Activated CD4-positive, alpha-beta memory T cell treated with anti-CD3 and anti-CD28 coated beads, Interleukin-2, amount 10 ng/mL, durations not matched to agents 7 days and 5 days (primary cell): ENCODE results near the gene ADAMTS9. TPM values are rescaled to one million over a fixed set of nuclear protein-coding genes. Genes with fewer than 3 reads are reported as not detected.

Experiments used
- CTCF ChIA-PET: fragments of 350-600 bp; sonication (Branson Sonifier 250); formaldehyde crosslinking; loops from one replicate; lab custom pipeline; 2021; ENCODE audit warnings: antibody characterized with exemption, inconsistent platforms; lab: Charles Lee
- POLR2A ChIA-PET: fragments of 350-600 bp; sonication (Branson Sonifier 250); formaldehyde crosslinking; loops from one replicate; lab custom pipeline; 2021; ENCODE audit warnings: antibody characterized with exemption; lab: Charles Lee
- DNase-seq: peaks from one replicate; pipeline ENCODE4 v3.0.0-alpha.2; 2020
- H3K27ac Mint-ChIP-seq: one replicate; pipeline ENCODE4 v1.8.0; 2021; ENCODE audit warnings: mild to moderate bottlenecking, mixed read lengths
- H3K27me3 Mint-ChIP-seq: one replicate; pipeline ENCODE4 v1.8.0; 2021; ENCODE audit warnings: mixed read lengths
- H3K36me3 Mint-ChIP-seq: one replicate; pipeline ENCODE4 v1.8.0; 2021; ENCODE audit warnings: low read depth, mixed read lengths
- H3K4me1 Mint-ChIP-seq: one replicate; pipeline ENCODE4 v1.8.0; 2021; ENCODE audit warnings: mixed read lengths
- H3K4me3 Mint-ChIP-seq: one replicate; pipeline ENCODE4 v1.8.0; 2021; ENCODE audit warnings: mild to moderate bottlenecking, mixed read lengths
- H3K9me3 Mint-ChIP-seq: one replicate; pipeline ENCODE4 v1.8.0; 2021; ENCODE audit warnings: mixed read lengths
- total RNA-seq, 2 experiments: library from RNA; stranded (reverse); gene quantifications; one replicate each; pipeline ENCODE4 v1.2.3, GENCODE V29; 2021

The ADAMTS9 gene
- total RNA-seq, 2 experiments from 2014 or later = not detected

DNA sequence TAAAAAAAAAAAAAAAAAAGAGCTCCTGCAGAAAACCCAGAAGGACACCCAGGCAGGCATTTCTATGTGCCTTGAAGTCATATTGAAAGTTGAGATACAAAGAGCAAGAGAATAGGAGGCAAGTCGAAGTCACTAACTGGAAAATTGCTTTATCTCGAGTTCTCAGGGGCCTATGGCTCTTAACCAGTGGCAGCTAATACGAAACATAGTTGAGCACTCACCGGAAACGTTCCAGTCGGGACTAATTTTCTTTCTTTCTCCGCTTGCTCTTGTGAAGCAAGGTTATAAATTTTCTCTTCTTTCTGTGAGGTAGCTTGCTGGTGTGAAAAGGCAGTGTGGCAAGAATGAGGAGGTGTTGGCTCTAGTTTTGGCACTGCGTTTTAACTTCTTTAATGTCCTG lies 181.5 kb downstream of the ADAMTS9 start:
- Mint-ChIP-seq H3K36me3 (no peaks in the 10 kb centered on the region), H3K4me3 (no peak overlapping the region), H3K27me3 (peaks cover 5% of the 10 kb centered on the region), H3K4me1 (peaks cover 5% of the 10 kb centered on the region), H3K9me3 (no peaks in the 10 kb centered on the region), H3K27ac (no peak overlapping the region)
- CTCF ChIA-PET = interaction anchor here (0.5 kb wide), 1 partner anchor 9 kb away, joined by 3 read pairs; no protein-coding TSS in a partner anchor
- no peak for DNase-seq
- POLR2A ChIA-PET = no interaction called here

GRCh38 chr3:64505419-64505818 lies 182.4 kb downstream of the ADAMTS9 start:
- POLR2A ChIA-PET = no interaction called here
- peaks cover 5% of the 10 kb centered on the region for H3K4me1 Mint-ChIP-seq
- no peaks in the 10 kb centered on the region for H3K9me3 Mint-ChIP-seq
- no peak for DNase-seq
- H3K27ac Mint-ChIP-seq = no peak overlapping the region
- H3K36me3 Mint-ChIP-seq = no peaks in the 10 kb centered on the region
- H3K4me3 Mint-ChIP-seq = no peak overlapping the region
- CTCF ChIA-PET = interaction anchor here (0.5 kb wide), 1 partner anchor 8 kb away, joined by 3 read pairs; no protein-coding TSS in a partner anchor
- peaks cover 5% of the 10 kb centered on the region for H3K27me3 Mint-ChIP-seq

GRCh38 chr3:64502284-64502683 lies 185.5 kb downstream of the ADAMTS9 start:
- H3K4me1 Mint-ChIP-seq = peaks cover 5% of the 10 kb centered on the region
- no peak overlapping the region for H3K4me3 Mint-ChIP-seq
- POLR2A ChIA-PET = no interaction called here
- no peaks in the 10 kb centered on the region for H3K9me3 Mint-ChIP-seq
- peaks cover 5% of the 10 kb centered on the region for H3K27me3 Mint-ChIP-seq
- DNase-seq = no peak
- H3K36me3 Mint-ChIP-seq = no peaks in the 10 kb centered on the region
- no peak overlapping the region for H3K27ac Mint-ChIP-seq
- CTCF ChIA-PET = no interaction called here

- peaks cover 5% of the 10 kb centered on the region for H3K4me1 Mint-ChIP-seq
- no peaks in the 10 kb centered on the region for H3K9me3 Mint-ChIP-seq
- no peaks in the 10 kb centered on the region for H3K36me3 Mint-ChIP-seq
- H3K27me3 Mint-ChIP-seq = peaks cover 5% of the 10 kb centered on the region
- H3K27ac Mint-ChIP-seq = no peak overlapping the region
- ChIA-PET POLR2A (interaction anchor here (0.5 kb wide), 1 partner anchor 412 kb away, joined by 3 read pairs; no protein-coding TSS in a partner anchor), CTCF (interaction anchor here (1.0 kb wide), 1 partner anchor 14 kb away, joined by 3 read pairs; no protein-coding TSS in a partner anchor)
- no peak for DNase-seq
- no peak overlapping the region for H3K4me3 Mint-ChIP-seq
These were observed 186.4 kb downstream of the ADAMTS9 start for GRCh38 chr3:64501298-64501906.

DNA sequence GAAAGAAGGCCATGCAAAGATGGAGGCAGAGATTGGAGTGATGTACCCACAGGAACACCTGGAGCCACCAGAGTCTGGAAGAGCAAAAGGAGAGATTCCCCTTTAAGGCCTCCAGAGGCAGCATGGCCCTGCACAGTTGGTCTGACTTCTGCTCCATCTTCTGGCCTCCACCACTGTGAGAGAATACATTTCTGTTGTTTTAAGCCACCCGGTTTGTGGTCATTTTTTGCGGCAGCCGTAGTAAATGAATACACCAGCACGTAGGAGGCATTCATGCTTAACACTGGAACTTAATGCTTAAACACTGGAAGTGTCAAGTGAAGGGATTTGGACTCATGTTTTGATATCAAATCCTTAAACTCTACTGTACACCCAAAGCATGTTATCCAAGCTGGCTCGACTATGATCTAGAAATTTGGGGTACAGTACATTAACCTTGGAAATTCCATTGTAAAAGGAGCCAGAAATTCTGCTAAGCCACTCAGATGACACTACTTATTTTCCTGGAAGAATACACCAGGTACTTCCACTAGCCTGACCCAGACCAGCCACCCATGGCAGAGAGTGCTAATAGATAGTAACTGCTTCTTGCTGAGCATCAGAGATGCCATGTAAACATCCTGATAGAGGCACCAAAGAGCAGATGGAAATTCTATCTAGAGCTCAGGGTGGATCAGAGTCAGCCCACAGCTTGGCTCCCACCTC lies 190.9 kb downstream of the ADAMTS9 start:
- H3K4me3 Mint-ChIP-seq = no peak overlapping the region
- H3K9me3 Mint-ChIP-seq = no peaks in the 10 kb centered on the region
- ChIA-PET CTCF (interaction anchor here (0.6 kb wide), 1 partner anchor 9 kb away, joined by 3 read pairs; no protein-coding TSS in a partner anchor), POLR2A (no interaction called here)
- H3K4me1 Mint-ChIP-seq = no peaks in the 10 kb centered on the region
- no peak for DNase-seq
- no peaks in the 10 kb centered on the region for H3K36me3 Mint-ChIP-seq
- H3K27me3 Mint-ChIP-seq = peaks cover 17% of the 10 kb centered on the region
- no peak overlapping the region for H3K27ac Mint-ChIP-seq

DNA sequence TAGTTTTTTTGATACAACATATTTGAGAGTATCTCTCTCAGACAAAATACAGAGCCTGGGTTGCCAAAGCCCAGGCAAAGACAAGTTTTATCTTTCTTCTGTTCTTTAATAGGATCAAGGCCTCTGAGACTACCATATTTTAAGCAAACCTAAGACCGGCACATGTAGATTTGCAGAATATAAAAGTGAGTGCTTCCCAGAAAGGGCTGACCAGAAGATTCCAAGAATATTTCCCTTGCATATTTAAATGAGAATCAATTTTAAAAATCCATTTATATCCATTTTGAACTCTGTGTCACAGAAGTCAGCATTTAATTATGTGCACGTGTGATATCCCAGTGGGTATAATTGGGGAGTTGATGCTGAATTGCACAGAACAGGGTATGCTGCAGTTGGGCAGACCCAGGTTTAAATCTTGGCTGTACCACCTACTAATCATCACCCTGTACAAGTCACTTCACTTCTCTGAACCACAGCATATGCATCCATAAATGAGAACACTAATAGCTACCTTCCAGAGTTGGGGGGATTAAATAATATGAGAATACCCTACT lies 191.9 kb downstream of the ADAMTS9 start:
- DNase-seq = no peak
- CTCF ChIA-PET = no interaction called here
- no peaks in the 10 kb centered on the region for H3K4me1 Mint-ChIP-seq
- H3K36me3 Mint-ChIP-seq = no peaks in the 10 kb centered on the region
- H3K4me3 Mint-ChIP-seq = no peak overlapping the region
- POLR2A ChIA-PET = no interaction called here
- no peaks in the 10 kb centered on the region for H3K9me3 Mint-ChIP-seq
- H3K27me3 Mint-ChIP-seq = peaks cover 28% of the 10 kb centered on the region
- no peak overlapping the region for H3K27ac Mint-ChIP-seq

DNA sequence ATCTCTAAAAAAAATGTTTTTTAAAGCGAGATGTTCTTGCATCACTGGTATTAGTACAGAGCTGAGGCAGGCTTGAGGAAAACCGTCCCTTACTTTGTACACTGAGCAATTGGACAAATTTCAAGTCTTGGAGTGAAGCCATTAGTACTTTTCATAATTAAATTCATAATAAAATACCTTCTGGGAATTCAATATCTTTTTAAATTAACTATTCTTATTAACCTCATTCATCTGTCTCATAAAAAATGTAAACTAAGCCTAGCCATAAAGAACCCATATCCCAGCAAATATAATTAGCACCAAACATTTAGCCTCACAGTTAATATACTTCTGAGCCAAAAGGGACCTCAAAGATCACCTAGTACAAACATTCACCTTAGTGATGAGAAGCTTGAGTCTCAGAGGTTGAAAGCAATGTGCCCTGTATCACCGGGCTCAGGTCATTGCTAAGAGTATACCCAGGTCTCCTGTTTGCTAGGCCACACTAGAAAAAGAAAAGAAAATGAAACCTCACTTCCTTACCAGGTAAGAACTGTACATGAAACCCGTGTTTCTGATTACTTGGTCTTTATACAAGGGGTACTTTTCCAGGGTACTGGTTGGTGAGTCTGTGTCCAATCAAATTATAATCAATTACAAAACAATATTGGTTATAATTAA lies 192.5 kb downstream of the ADAMTS9 start:
- H3K36me3 Mint-ChIP-seq = no peaks in the 10 kb centered on the region
- CTCF ChIA-PET = interaction anchor here (2.7 kb wide), 1 partner anchor 11 kb away, joined by 9 read pairs; no protein-coding TSS in a partner anchor
- POLR2A ChIA-PET = no interaction called here

DNA sequence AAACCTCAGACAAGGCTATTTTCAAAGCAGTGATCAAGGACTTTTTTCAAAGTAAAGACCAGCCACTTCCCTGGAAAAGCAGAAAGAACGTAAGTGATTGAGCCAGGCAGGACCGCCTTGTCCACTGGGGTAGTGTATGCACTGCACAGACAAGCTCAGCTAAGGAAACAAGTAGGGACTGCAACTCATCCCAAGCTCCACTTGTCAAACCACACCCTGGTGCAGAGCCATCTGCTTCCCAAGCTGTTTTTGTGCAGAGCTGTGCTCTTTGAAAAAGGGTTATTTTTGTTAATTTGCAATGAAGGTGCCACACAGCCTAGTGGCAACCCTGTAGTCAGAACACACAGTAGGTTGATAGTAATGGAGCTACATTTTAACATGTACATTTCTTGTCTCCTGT lies 193.3 kb downstream of the ADAMTS9 start:
- H3K9me3 Mint-ChIP-seq = no peaks in the 10 kb centered on the region
- POLR2A ChIA-PET = no interaction called here
- H3K4me1 Mint-ChIP-seq = no peaks in the 10 kb centered on the region
- no peak overlapping the region for H3K4me3 Mint-ChIP-seq
- H3K27ac Mint-ChIP-seq = no peak overlapping the region
- CTCF ChIA-PET = interaction anchor here (1.1 to 2.7 kb wide), 2 partner anchors 10 to 471 kb away, joined by 3 to 9 read pairs; no protein-coding TSS in a partner anchor
- H3K27me3 Mint-ChIP-seq = peaks cover 41% of the 10 kb centered on the region
- H3K36me3 Mint-ChIP-seq = no peaks in the 10 kb centered on the region
- no peak for DNase-seq

More for the DNA sequence above, 192.5 kb downstream of the ADAMTS9 start:
- H3K9me3 Mint-ChIP-seq = no peaks in the 10 kb centered on the region
- no peak for DNase-seq
- peaks cover 34% of the 10 kb centered on the region for H3K27me3 Mint-ChIP-seq
- H3K4me3 Mint-ChIP-seq = no peak overlapping the region
- H3K27ac Mint-ChIP-seq = no peak overlapping the region
- H3K4me1 Mint-ChIP-seq = no peaks in the 10 kb centered on the region

GRCh38 chr3:64493149-64493548 lies 194.7 kb downstream of the ADAMTS9 start:
- H3K4me1 Mint-ChIP-seq = no peaks in the 10 kb centered on the region
- no peaks in the 10 kb centered on the region for H3K36me3 Mint-ChIP-seq
- ChIA-PET POLR2A (no interaction called here), CTCF (interaction anchor here (2.7 kb wide), 1 partner anchor 9 kb away, joined by 9 read pairs; no protein-coding TSS in a partner anchor)
- peaks cover 47% of the 10 kb centered on the region for H3K27me3 Mint-ChIP-seq
- H3K27ac Mint-ChIP-seq = no peak overlapping the region
- H3K9me3 Mint-ChIP-seq = no peaks in the 10 kb centered on the region
- no peak overlapping the region for H3K4me3 Mint-ChIP-seq
- no peak for DNase-seq

GRCh38 chr3:64491843-64492242 lies 196.0 kb downstream of the ADAMTS9 start:
- CTCF ChIA-PET = no interaction called here
- no peak overlapping the region for H3K27ac Mint-ChIP-seq
- H3K27me3 Mint-ChIP-seq = peaks cover 55% of the 10 kb centered on the region
- no peaks in the 10 kb centered on the region for H3K9me3 Mint-ChIP-seq
- no peak overlapping the region for H3K4me3 Mint-ChIP-seq
- POLR2A ChIA-PET = no interaction called here
- DNase-seq = no peak
- H3K4me1 Mint-ChIP-seq = peaks cover 3% of the 10 kb centered on the region
- H3K36me3 Mint-ChIP-seq = no peaks in the 10 kb centered on the region

DNA sequence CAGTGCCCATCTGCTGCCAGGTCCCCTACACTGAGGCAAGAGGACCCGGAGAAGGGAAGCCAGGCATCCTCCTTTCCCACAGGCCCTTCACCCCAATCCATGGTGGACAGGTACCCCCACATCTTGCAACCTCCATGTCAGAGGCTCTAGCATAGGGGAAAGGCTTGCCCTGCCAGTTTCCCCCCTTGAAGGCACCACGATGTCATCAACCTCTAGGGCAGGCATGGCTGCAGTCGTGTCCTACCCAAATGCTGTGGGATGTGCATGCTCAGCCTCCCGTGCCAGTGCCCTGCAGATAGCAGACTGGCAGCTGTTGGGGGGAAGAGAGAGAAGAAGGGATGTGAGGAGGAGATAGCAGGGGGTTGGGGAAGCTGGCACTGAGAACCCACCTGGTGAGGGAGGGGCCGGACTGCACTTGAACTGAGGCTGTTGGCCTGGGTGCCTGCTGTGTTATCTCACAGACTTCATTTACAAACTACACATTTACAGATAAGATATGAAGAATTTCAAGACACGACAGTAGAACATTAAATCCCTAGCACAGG lies 197.5 kb downstream of the ADAMTS9 start:
- CTCF ChIA-PET = no interaction called here
- POLR2A ChIA-PET = no interaction called here
- Mint-ChIP-seq H3K4me3 (no peak overlapping the region), H3K9me3 (no peaks in the 10 kb centered on the region), H3K4me1 (peaks cover 6% of the 10 kb centered on the region), H3K27ac (no peak overlapping the region), H3K36me3 (no peaks in the 10 kb centered on the region), H3K27me3 (peaks cover 55% of the 10 kb centered on the region)
- no peak for DNase-seq

DNA sequence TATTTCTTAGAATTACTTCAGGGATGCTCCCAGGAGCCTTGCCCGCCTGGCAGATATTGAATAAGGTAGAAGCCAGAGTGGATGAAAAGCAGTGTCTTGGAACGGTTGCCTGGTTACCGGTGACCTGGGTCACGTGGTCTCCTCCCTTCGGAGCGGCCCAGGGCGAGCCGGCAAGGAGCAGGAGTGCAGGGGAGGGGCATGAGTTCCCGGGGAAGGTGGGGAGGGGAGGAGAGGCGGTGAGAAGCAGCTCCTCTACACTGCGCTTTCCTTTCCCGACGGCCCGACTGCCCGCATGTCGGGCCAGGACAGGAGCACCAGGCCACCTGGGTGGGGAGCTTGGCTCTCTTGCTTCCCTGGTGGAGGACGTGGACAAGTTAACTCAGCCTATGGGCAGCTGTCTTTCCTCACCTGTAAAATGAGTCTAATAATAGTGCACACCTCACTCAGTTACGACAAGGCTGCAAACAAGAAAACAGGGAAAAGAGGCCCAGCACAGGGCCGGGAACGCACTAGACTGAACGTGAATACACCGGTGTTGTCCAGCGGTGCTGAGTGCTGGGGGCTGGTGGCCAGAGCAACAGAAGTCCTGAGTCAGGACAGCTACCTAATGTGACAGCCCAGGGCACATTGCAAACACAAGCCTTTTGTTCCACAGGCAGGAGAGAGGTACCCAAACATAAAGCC lies 198.3 kb downstream of the ADAMTS9 start:
- no peak overlapping the region for H3K4me3 Mint-ChIP-seq
- peaks cover 6% of the 10 kb centered on the region for H3K4me1 Mint-ChIP-seq
- H3K36me3 Mint-ChIP-seq = no peaks in the 10 kb centered on the region
- POLR2A ChIA-PET = no interaction called here
- no peaks in the 10 kb centered on the region for H3K9me3 Mint-ChIP-seq
- DNase-seq = no peak
- H3K27ac Mint-ChIP-seq = no peak overlapping the region
- H3K27me3 Mint-ChIP-seq = peaks cover 55% of the 10 kb centered on the region
- CTCF ChIA-PET = interaction anchor here (1.4 kb wide), 1 partner anchor 459 kb away, joined by 4 read pairs; no protein-coding TSS in a partner anchor
